ENCODE results near the gene KLHL22.
A peak's percentile ranks its signal among the peaks of the same experiment; 100 is the strongest.
"Not testable (repeated sequence)": the region's sequence is repeated elsewhere in the genome, so short reads cannot be mapped to it uniquely, and the experiment has no call there.

Gene KLHL22

DNA sequence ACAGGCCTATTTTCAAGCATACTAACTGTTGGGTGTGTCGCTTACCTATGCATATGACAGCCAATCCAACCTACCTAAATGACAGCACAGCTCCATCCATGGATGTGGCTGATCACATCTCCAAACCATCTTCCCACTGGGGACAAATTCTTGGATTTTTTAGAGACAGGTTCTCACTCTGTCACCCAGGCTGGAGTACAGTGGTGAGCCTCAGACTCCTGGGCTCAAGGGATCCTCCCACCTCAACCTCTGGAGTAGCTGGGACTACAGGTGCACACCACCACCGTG is 76.0 kb downstream of the KLHL22 start:
- H3K4me1 ChIP-seq (ENCODE audit: insufficient read depth, poor library complexity, severe bottlenecking) = no peaks in the 10 kb centered on the region
- TF ChIP-seq, protein P1, sequence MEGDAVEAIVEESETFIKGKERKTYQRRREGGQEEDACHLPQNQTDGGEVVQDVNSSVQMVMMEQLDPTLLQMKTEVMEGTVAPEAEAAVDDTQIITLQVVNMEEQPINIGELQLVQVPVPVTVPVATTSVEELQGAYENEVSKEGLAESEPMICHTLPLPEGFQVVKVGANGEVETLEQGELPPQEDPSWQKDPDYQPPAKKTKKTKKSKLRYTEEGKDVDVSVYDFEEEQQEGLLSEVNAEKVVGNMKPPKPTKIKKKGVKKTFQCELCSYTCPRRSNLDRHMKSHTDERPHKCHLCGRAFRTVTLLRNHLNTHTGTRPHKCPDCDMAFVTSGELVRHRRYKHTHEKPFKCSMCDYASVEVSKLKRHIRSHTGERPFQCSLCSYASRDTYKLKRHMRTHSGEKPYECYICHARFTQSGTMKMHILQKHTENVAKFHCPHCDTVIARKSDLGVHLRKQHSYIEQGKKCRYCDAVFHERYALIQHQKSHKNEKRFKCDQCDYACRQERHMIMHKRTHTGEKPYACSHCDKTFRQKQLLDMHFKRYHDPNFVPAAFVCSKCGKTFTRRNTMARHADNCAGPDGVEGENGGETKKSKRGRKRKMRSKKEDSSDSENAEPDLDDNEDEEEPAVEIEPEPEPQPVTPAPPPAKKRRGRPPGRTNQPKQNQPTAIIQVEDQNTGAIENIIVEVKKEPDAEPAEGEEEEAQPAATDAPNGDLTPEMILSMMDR (IDR thresholded peaks at IDR 0.05; ENCODE audit: poor library complexity, severe bottlenecking) = no peak
- H3K27ac ChIP-seq (ENCODE audit: poor library complexity, severe bottlenecking) = no peak overlapping the region
- DNase-seq (ENCODE audit: low spot score) (peak; percentile 6), ATAC-seq (ENCODE audit: low read depth) (no peak)
- no peak overlapping the region for H3K4me3 ChIP-seq (ENCODE audit: severe bottlenecking)
- H3K9me3 ChIP-seq (ENCODE audit: severe bottlenecking) = no peaks in the 10 kb centered on the region
- no peaks in the 10 kb centered on the region for H3K36me3 ChIP-seq (ENCODE audit: low read depth)
- H3K27me3 ChIP-seq (ENCODE audit: insufficient read depth, poor library complexity, severe bottlenecking) = no peaks in the 10 kb centered on the region

DNA sequence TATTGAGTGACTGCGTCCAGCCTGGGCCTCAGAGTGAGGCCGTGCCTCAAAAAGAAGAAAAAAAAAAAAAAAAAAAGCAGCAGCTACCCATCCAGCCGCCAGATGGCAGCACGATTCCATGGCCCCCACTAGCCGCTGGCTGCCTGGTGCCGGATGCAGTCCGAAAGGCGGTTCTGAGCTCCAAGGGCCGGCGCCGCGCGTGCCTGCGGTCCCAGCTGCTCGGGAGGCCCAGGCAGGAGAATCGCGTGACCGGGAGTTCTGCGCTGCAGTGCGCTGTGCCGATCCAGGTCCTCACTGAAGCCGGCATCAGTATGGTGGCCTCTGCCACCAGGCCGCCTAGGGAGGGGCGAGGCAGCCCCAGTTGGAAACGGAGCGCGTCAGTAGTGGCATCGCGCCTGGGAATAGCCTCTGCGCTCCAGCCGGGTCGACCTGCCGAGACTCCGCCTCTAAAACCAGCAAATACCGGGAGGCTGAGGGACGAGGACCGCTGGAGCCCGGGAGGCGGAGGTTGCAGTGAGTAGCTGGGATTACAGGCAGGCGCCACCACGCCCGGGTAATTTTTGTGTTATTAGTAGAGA is 77.3 kb downstream of the KLHL22 start:
- peak; percentile 70 for DNase-seq (ENCODE audit: low spot score)

DNA sequence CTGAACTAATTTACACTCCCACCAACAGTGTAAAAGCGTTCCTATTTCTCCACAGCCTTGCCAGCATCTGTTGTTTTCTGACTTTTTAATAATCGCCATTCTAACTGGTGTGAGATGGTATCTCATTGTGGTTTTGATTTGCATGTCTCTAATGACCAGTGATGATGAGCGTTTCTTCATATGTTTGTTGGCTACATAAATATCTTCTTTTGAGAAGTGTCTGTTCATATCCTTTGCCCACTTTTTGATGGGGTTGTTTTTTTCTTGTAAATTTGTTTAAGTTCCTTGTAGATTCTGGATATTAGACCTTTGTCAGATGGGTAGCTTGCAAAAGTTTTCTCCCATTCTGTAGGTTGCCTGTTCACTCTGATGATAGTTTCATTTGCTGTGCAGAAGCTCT is 79.9 kb downstream of the KLHL22 start:
- not testable (repeated sequence) for H3K27ac ChIP-seq (ENCODE audit: poor library complexity, severe bottlenecking); H3K27me3 ChIP-seq (ENCODE audit: insufficient read depth, poor library complexity, severe bottlenecking); H3K4me3 ChIP-seq (ENCODE audit: severe bottlenecking); H3K36me3 ChIP-seq (ENCODE audit: low read depth); ATAC-seq (ENCODE audit: low read depth); H3K4me1 ChIP-seq (ENCODE audit: insufficient read depth, poor library complexity, severe bottlenecking); DNase-seq (ENCODE audit: low spot score); H3K9me3 ChIP-seq (ENCODE audit: severe bottlenecking)

More for the DNA sequence above, 77.3 kb downstream of the KLHL22 start:
- Histone ChIP-seq H3K4me3 (ENCODE audit: severe bottlenecking) (peak overlapping the region; percentile 22), H3K4me1 (ENCODE audit: insufficient read depth, poor library complexity, severe bottlenecking) (no peaks in the 10 kb centered on the region), H3K36me3 (ENCODE audit: low read depth) (no peaks in the 10 kb centered on the region), H3K27ac (ENCODE audit: poor library complexity, severe bottlenecking) (no peak overlapping the region), H3K27me3 (ENCODE audit: insufficient read depth, poor library complexity, severe bottlenecking) (no peaks in the 10 kb centered on the region), H3K9me3 (ENCODE audit: severe bottlenecking) (no peaks in the 10 kb centered on the region)
- TF ChIP-seq, protein P1 (IDR thresholded peaks at IDR 0.05; ENCODE audit: poor library complexity, severe bottlenecking) = peak; percentile 93
- ATAC-seq (ENCODE audit: low read depth) = peak; percentile 69

DNA sequence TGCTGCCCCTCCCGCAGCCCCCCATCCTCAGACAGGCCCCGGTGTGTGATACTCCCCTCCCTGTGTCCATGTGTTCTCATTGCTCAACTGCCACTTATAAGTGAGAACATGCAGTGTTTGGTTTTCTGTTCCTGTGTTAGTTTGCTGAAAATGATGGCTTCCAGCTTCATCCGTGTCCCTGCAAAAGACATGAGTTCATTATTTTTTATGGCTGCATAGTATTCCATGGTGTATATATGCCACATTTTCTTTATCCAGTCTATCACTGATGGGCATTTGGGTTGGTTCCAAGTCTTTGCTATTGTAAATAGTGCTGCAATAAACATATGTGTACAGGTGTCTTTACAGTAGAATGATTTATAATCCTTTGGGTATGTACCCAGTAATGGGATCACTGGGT is 80.4 kb downstream of the KLHL22 start:
- peak; percentile 6 for DNase-seq (ENCODE audit: low spot score)
- H3K4me1 ChIP-seq (ENCODE audit: insufficient read depth, poor library complexity, severe bottlenecking); H3K27ac ChIP-seq (ENCODE audit: poor library complexity, severe bottlenecking); H3K4me3 ChIP-seq (ENCODE audit: severe bottlenecking); H3K9me3 ChIP-seq (ENCODE audit: severe bottlenecking); H3K27me3 ChIP-seq (ENCODE audit: insufficient read depth, poor library complexity, severe bottlenecking); H3K36me3 ChIP-seq (ENCODE audit: low read depth); ATAC-seq (ENCODE audit: low read depth): not testable (repeated sequence)

DNA sequence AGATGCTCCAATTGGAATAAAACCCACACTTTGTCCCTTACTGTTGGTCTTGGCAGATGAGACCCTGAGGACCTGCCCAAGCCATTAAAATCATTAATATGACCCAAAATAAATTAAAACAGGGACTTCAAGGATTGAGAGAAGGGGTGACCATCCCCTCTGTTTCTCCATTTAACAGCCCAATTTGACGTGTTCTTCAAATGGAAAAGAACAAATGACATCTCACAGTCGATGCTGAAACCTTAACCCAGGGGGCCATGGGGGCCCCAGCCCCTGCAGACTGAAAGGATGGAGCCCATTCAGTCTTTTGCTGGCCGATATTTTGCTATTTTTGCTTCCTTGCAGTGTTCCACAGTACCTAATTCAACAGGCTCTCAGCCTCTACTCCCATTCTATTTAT is 81.1 kb downstream of the KLHL22 start:
- Histone ChIP-seq H3K27ac (ENCODE audit: poor library complexity, severe bottlenecking) (no peak overlapping the region), H3K36me3 (ENCODE audit: low read depth) (no peaks in the 10 kb centered on the region), H3K27me3 (ENCODE audit: insufficient read depth, poor library complexity, severe bottlenecking) (no peaks in the 10 kb centered on the region), H3K4me1 (ENCODE audit: insufficient read depth, poor library complexity, severe bottlenecking) (no peaks in the 10 kb centered on the region), H3K4me3 (ENCODE audit: severe bottlenecking) (no peak overlapping the region), H3K9me3 (ENCODE audit: severe bottlenecking) (no peaks in the 10 kb centered on the region)
- ATAC-seq (ENCODE audit: low read depth) = no peak
- TF ChIP-seq, protein P1 (IDR thresholded peaks at IDR 0.05; ENCODE audit: poor library complexity, severe bottlenecking) = no peak
- DNase-seq (ENCODE audit: low spot score) = no peak

DNA sequence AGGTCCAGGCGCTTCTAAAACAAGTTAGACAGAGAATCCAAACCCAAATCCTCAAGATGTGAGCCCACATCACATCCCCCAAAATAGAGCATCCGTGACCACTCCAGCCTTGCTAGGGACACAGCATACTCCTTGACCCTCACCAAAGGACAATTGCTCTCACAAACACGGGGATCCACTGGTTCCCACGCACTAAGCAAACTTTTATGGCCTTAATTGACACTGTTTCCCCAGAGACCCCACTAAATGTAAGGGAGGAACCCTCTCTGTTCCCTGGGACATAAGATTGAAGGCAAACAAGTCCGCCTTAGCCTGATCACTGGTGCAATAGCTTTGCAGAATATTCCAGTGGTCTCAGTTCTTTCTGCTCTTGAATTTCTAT is 81.5 kb downstream of the KLHL22 start:
- Histone ChIP-seq H3K4me1 (ENCODE audit: insufficient read depth, poor library complexity, severe bottlenecking) (no peaks in the 10 kb centered on the region), H3K27ac (ENCODE audit: poor library complexity, severe bottlenecking) (no peak overlapping the region), H3K27me3 (ENCODE audit: insufficient read depth, poor library complexity, severe bottlenecking) (no peaks in the 10 kb centered on the region), H3K9me3 (ENCODE audit: severe bottlenecking) (no peaks in the 10 kb centered on the region), H3K4me3 (ENCODE audit: severe bottlenecking) (no peak overlapping the region), H3K36me3 (ENCODE audit: low read depth) (no peaks in the 10 kb centered on the region)
- TF ChIP-seq, protein P1 (IDR thresholded peaks at IDR 0.05; ENCODE audit: poor library complexity, severe bottlenecking) = no peak
- ATAC-seq (ENCODE audit: low read depth) (no peak), DNase-seq (ENCODE audit: low spot score) (no peak)

Measured in RWPE2 (cell line).